GM12892 (cell line): Measurements from ENCODE around the gene ABCB10.

ENCODE experiments used
- POLR2A ChIP-seq: IDR thresholded peaks from 2 replicates; pipeline ENCODE4 v1.6.1; 2011; ENCODE audit warnings: low read depth, low read length, control low read depth
- POLR2AphosphoS5 ChIP-seq: IDR thresholded peaks from 2 replicates; pipeline ENCODE4 v1.6.1; 2011; ENCODE audit warnings: low read depth, low read length, control low read depth

DNA sequence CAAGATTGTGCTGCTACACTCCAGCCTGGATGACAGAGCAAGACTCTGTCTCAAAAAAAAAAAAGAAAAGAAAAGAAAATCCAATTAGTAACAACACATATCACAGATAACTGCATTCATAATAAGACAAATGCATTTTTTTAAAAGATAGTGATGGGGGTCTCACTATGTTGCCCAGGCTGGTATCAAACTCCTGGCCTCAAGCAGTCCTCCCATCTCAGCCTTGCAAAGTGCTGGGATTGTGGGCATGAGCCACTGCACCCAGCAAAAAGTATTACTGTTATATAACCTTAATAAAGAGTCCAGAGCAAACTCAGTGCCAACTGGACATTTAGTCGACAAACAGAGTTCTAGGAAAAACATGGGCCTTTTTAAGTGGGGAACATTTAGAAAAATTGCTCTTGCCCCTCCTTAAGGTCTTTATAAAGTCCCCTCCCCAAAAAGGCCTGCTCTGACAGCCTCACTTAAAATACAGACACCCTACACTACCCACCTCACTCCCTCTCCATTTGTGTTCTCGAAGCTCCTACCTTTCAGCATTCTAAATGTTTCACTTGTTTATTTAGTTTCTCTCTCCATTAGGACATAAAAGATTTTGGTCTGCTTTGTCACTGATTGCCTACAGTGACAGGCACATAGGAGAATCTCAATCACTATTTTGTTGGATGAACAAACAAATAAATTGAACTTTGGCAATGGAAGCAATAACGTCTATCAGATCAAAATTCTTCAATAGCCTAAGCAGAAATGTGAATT lies 7.5 kb downstream of the ABCB10 start:
- TF ChIP-seq POLR2A (no peak), POLR2AphosphoS5 (no peak)
